ENCODE results near the gene FUT6. TPM values are rescaled to one million over a fixed set of nuclear protein-coding genes. Genes with fewer than 3 reads are reported as not detected.

FUT6 gene
- total RNA-seq, 1 donor from 2014 or later, result not detected

DNA sequence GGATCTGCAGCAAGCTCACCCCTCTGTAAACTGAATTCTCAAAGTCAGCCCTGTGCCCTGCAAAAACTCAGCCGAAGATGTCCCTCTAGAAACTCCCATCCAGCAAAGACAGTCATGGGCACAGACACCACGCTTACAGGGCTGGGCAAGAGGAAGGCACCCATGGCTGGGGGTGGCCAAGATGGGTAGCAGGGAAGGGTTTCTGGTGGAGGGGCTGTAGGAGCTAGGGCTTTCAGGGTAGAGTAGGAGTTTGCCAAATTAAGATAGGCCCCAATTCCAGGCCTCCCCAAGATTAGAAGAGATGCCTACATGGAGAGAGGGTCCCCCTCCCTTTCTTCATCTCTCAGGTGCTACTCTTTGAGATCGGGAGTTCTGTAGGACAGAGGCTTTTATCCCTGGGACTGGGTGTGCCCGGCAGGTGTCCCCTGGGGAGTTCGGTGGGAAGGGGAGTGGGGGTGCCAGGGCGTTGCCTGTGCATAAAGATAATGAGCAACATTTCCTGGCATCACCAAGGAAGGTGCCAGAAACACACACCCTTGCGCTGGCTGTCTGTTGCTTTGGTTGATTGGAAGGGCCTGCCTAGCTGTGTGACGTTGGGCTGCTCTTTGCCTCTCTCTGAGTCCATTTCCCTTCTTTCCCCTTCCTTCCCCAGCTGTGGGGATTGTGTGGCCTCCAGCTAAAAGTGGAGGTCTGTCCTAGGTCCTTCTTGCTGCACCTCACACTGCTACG is 25.2 kb downstream of the FUT6 start:
- H3K4me3 ChIP-seq (ENCODE audit: low read depth, low read length), result no peak overlapping the region
- TF ChIP-seq, protein P1, sequence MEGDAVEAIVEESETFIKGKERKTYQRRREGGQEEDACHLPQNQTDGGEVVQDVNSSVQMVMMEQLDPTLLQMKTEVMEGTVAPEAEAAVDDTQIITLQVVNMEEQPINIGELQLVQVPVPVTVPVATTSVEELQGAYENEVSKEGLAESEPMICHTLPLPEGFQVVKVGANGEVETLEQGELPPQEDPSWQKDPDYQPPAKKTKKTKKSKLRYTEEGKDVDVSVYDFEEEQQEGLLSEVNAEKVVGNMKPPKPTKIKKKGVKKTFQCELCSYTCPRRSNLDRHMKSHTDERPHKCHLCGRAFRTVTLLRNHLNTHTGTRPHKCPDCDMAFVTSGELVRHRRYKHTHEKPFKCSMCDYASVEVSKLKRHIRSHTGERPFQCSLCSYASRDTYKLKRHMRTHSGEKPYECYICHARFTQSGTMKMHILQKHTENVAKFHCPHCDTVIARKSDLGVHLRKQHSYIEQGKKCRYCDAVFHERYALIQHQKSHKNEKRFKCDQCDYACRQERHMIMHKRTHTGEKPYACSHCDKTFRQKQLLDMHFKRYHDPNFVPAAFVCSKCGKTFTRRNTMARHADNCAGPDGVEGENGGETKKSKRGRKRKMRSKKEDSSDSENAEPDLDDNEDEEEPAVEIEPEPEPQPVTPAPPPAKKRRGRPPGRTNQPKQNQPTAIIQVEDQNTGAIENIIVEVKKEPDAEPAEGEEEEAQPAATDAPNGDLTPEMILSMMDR (conservative IDR thresholded peaks at IDR 0.05; ENCODE audit: low read depth, low read length), result no peak
- no peak for DNase-seq (ENCODE audit: low read depth)

DNA sequence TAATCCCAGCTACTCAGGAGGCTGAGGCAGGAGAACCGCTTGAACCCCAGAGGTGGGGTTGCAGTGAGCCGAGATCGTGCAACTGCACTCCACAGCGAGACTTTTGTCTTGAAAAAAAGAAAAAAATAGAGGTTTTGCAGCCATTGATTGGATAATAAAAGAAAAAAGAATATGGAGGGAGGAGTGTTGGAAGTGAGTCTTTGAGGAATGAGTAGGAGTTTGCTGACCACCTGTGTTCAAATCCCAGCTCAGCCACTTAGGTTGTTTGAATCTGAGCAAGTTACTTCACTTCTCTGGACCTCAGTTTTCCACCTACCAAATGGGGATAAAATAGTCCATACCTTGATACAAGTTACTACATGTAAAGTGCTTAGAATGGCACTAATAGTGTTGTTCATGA is 28.4 kb downstream of the FUT6 start:
- TF ChIP-seq, protein P1 (conservative IDR thresholded peaks at IDR 0.05; ENCODE audit: low read depth, low read length), result no peak
- no peak overlapping the region for H3K4me3 ChIP-seq (ENCODE audit: low read depth, low read length)
- DNase-seq (ENCODE audit: low read depth), result no peak

DNA sequence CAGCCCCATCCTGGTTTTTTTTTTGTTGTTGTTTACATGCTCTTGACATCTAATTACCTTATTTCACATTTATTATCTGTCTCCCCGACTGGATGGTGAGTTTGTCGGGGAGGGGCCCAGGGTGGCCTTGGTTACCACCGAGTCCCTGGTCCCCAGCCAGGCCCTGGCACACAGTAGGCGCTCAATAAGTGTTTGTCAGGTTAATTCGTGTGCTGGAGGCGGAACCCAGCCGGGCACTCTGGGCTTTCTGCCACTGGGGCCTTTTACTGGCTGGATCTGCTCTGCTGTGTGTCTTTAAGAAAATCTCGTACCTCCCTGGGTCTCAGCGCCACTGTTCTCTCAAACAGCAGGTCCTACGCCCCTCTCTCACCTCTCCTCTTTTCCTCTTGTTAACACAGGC is 30.0 kb downstream of the FUT6 start:
- no peak overlapping the region for H3K4me3 ChIP-seq (ENCODE audit: low read depth, low read length)
- TF ChIP-seq, protein P1 (conservative IDR thresholded peaks at IDR 0.05; ENCODE audit: low read depth, low read length), result no peak
- no peak for DNase-seq (ENCODE audit: low read depth)

DNA sequence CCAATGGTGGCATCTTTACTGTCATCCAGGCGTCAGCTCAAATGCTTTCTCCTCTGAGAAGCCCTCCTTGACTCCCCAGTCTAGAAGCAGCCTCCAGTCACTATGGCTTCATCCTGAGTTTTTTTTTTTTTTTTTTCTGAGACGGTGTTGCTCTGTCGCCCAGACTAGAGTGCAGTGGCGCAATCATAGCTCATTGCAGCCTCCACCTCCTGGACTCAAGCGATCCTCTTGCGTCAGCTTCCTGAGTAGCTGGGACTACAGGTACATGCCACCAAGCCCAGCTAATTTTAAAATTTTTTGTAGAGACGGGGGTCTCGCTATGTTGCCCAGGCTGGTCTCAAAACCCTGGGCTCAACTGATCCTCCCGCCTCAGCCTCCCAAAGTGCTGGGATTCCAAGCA is 30.4 kb downstream of the FUT6 start:
- TF ChIP-seq, protein P1 (conservative IDR thresholded peaks at IDR 0.05; ENCODE audit: low read depth, low read length), result no peak
- H3K4me3 ChIP-seq (ENCODE audit: low read depth, low read length), result no peak overlapping the region
- DNase-seq (ENCODE audit: low read depth), result no peak

DNA sequence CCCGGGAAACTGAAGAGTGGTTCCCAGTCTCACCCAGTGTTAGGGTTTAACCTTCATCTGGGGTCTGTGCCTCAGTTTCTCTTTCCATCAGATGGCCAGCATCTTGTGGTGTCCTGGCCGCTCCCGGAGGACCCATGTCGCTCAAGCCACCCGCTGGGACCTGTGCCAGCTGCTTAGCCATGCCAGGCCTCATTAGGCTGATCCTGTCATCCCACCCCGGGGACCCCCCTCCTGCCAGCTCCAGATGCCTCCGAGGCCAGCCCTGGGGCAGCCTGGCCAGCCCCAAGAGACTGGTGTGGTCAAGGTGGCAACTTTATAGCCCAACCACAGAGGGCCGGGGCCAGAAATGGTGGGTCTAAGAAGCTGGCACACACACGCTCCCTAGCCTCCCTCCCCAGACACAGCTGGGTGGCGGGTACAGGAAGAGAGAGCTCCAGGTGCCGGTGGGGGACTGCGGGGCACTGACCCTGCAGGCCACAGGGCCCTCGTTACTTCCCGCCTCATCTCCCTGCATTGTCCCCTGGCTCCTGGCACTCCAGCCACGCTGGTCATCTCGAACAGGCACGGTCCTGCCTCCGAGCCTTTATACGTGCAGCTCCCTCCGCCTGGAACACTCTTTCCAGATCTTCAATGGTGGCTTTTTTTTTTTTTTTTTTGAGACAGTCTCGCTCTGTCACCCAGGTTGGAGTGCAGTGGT is 31.2 kb downstream of the FUT6 start:
- TF ChIP-seq, protein P1 (conservative IDR thresholded peaks at IDR 0.05; ENCODE audit: low read depth, low read length), result no peak
- no peak overlapping the region for H3K4me3 ChIP-seq (ENCODE audit: low read depth, low read length)
- no peak for DNase-seq (ENCODE audit: low read depth)

DNA sequence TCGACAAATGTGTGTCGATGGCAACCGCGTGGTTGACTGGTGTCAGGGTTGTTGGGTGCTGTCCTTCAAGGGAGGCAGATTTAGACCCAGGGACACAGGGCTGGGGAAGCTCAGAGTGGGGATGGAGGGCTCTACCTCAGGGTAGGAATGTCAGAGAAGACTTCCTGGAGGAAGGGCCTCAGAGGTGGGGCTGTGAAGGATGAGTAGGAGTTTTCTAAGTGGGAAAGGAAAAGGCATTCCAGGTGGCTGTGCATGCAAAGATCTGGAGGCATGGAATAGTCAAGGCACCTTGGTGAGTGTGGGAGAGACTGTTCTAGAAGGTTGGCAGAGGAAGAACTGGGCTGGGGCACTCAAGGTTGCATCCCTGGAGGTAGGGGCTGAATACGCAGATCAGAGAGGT is 32.6 kb downstream of the FUT6 start:
- TF ChIP-seq, protein P1 (conservative IDR thresholded peaks at IDR 0.05; ENCODE audit: low read depth, low read length), result no peak
- no peak overlapping the region for H3K4me3 ChIP-seq (ENCODE audit: low read depth, low read length)
- DNase-seq (ENCODE audit: low read depth), result no peak

DNA sequence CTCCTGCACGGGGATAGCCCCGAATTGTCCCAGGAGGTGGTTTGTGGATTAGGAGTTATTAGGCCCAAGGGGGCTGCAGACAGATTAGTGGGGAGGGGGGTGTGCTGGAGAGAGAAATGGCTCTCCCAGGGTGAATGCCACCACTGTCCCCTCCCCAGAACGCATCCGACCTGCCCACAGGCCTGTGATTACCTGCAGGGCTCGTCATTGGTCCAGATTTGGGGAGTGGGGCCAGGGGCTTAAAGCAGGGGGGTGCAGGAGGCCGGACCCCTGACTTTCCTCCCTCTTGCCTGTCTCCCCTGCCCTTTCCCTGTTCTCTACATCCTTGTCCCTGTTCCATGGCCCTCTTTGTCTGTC is 33.4 kb downstream of the FUT6 start:
- DNase-seq (ENCODE audit: low read depth), result no peak
- TF ChIP-seq, protein P1 (conservative IDR thresholded peaks at IDR 0.05; ENCODE audit: low read depth, low read length), result no peak
- H3K4me3 ChIP-seq (ENCODE audit: low read depth, low read length), result no peak overlapping the region
